Activated CD8-positive, alpha-beta T cell treated with anti-CD3 and anti-CD28 coated beads for 36 hours (primary cell): ENCODE results near the gene FRMD5. TPM values are rescaled to one million over a fixed set of nuclear protein-coding genes. Genes with fewer than 3 reads are reported as not detected.
"Not testable (repeated sequence)": the region's sequence is repeated elsewhere in the genome, so short reads cannot be mapped to it uniquely, and the experiment has no call there.

Experiments used
- ATAC-seq: fragments of 200-7000 bp; cut with Tn5 transposase; one replicate; pipeline ENCODE4 v1.10.0; 2021; ENCODE audit warnings: mild to moderate bottlenecking, moderate library complexity
- CTCF ChIA-PET: fragments of 350-600 bp; sonication (Branson Sonifier 250); formaldehyde crosslinking; loops from one replicate; lab custom pipeline; 2021; ENCODE audit warnings: antibody characterized with exemption; lab: Charles Lee
- POLR2A ChIA-PET: fragments of 350-600 bp; sonication (Branson Sonifier 250); formaldehyde crosslinking; loops from one replicate; lab custom pipeline; 2021; ENCODE audit warnings: antibody characterized with exemption; lab: Charles Lee
- DNase-seq: peaks from one replicate; pipeline ENCODE4 v3.0.0-alpha.2; 2020
- H3K27ac Mint-ChIP-seq: one replicate; pipeline ENCODE4 v1.8.0; 2021; ENCODE audit warnings: mild to moderate bottlenecking, mixed read lengths
- H3K27me3 Mint-ChIP-seq: one replicate; pipeline ENCODE4 v1.8.0; 2021; ENCODE audit warnings: mixed read lengths
- H3K36me3 Mint-ChIP-seq: one replicate; pipeline ENCODE4 v1.8.0; 2021; ENCODE audit warnings: low read depth, mixed read lengths
- H3K4me1 Mint-ChIP-seq: one replicate; pipeline ENCODE4 v1.8.0; 2021; ENCODE audit warnings: low read depth, mixed read lengths
- H3K4me3 Mint-ChIP-seq: one replicate; pipeline ENCODE4 v1.8.0; 2021; ENCODE audit warnings: mild to moderate bottlenecking, moderate library complexity, mixed read lengths
- H3K9me3 Mint-ChIP-seq: one replicate; pipeline ENCODE4 v1.8.0; 2021; ENCODE audit warnings: mixed read lengths
- CTCF ChIP-seq: fragments of 200-600 bp; IDR thresholded peaks from one replicate; pipeline ENCODE4 v1.8.0; 2022; ENCODE audit warnings: antibody characterized with exemption, mild to moderate bottlenecking
- intact Hi-C: fragments of 100-400 bp; cut with micrococcal nuclease; formaldehyde crosslinking; loops from one replicate; pipeline ENCODE4 v1.10.0; 2022
- total RNA-seq, 2 experiments: library from RNA; stranded (reverse); gene quantifications; one replicate each; pipeline ENCODE4 v1.2.3, GENCODE V29; 2021

Gene FRMD5
- total RNA-seq, 2 experiments from 2014 or later = 0.23 to 0.25 TPM

GRCh38 chr15:43828061-43828657 is 366.9 kb downstream of the FRMD5 start:
- intact Hi-C loops = no loop called here
- Mint-ChIP-seq H3K9me3 (no peaks in the 10 kb centered on the region), H3K27ac (peak overlapping the region; percentile 99), H3K4me1 (peaks cover 50% of the 10 kb centered on the region), H3K27me3 (no peaks in the 10 kb centered on the region), H3K36me3 (peaks cover 56% of the 10 kb centered on the region), H3K4me3 (peak overlapping the region; percentile 94)
- ATAC-seq = peak; percentile 18
- POLR2A ChIA-PET = interaction anchor here (0.7 to 6.1 kb wide), 14 partner anchors 9 to 79 kb away, joined by 3 to 37 read pairs (median 5); partner anchors contain the start of genes ELL3, HYPK, SERF2 and SERINC4
- CTCF ChIA-PET = interaction anchor here (0.6 to 1.3 kb wide), 4 partner anchors 9 to 51 kb away, joined by 3 to 4 read pairs (median 3); partner anchors contain the start of gene ELL3
- no peak for TF ChIP-seq CTCF
- DNase-seq = peak; percentile 56

GRCh38 chr15:43826508-43827341 is 368.3 kb downstream of the FRMD5 start, which contains the start of gene WDR76:
Gene WDR76, plus strand, starts transcription at chr15:43827002. Its CDS starts 31 bp downstream, at chr15:43827033.
- ATAC-seq (peak; percentile 73), DNase-seq (peak; percentile 91)
- Mint-ChIP-seq H3K36me3 (peaks cover 55% of the 10 kb centered on the region), H3K9me3 (no peaks in the 10 kb centered on the region), H3K4me3 (peak within 1 kb of the TSS; percentile 94), H3K4me1 (peaks cover 51% of the 10 kb centered on the region), H3K27ac (peak within 1 kb of the TSS; percentile 99), H3K27me3 (no peaks in the 10 kb centered on the region)
- TF ChIP-seq CTCF = no peak
- POLR2A ChIA-PET = interaction anchor here (0.6 to 6.1 kb wide), 14 partner anchors 10 to 497 kb away, joined by 3 to 37 read pairs (median 5); partner anchors contain the start of genes ELL3, HYPK, SERF2 and SERINC4
- intact Hi-C loops = no loop called here
- CTCF ChIA-PET = interaction anchor here (1.3 kb wide), 1 partner anchor 10 kb away, joined by 3 read pairs; no protein-coding TSS in a partner anchor

GRCh38 chr15:43826029-43826507 is 369.0 kb downstream of the FRMD5 start:
- intact Hi-C loops = no loop called here
- Mint-ChIP-seq H3K27ac (peak overlapping the region; percentile 99), H3K27me3 (no peaks in the 10 kb centered on the region), H3K36me3 (peaks cover 56% of the 10 kb centered on the region), H3K4me3 (peak overlapping the region; percentile 94), H3K4me1 (peaks cover 52% of the 10 kb centered on the region), H3K9me3 (no peaks in the 10 kb centered on the region)
- DNase-seq (no peak), ATAC-seq (no peak)
- no peak for TF ChIP-seq CTCF
- CTCF ChIA-PET = no interaction called here
- POLR2A ChIA-PET = interaction anchor here (1.2 to 6.1 kb wide), 6 partner anchors 11 to 37 kb away, joined by 3 to 37 read pairs (median 10); partner anchors contain the start of genes HYPK, SERF2 and SERINC4

- H3K27me3 Mint-ChIP-seq, H3K9me3 Mint-ChIP-seq, DNase-seq, ATAC-seq, intact Hi-C loops: not testable (repeated sequence)
- Mint-ChIP-seq H3K27ac (peak overlapping the region; percentile 99), H3K4me3 (peak overlapping the region; percentile 94), H3K36me3 (peaks cover 56% of the 10 kb centered on the region), H3K4me1 (peaks cover 56% of the 10 kb centered on the region)
- CTCF ChIA-PET = interaction anchor here (0.7 to 1.2 kb wide), 3 partner anchors 15 to 48 kb away, joined by 3 to 4 read pairs (median 3); partner anchors contain the start of genes ELL3 and SERF2
- POLR2A ChIA-PET = interaction anchor here (1.0 to 6.1 kb wide), 10 partner anchors 8 to 79 kb away, joined by 3 to 37 read pairs (median 8); partner anchors contain the start of genes ELL3, HYPK, PDIA3 and SERF2
Measured at GRCh38 chr15:43825305-43825704, 369.8 kb downstream of the FRMD5 start.
